HEK293 (cell line): ENCODE results near the gene PPP1R2B.

ENCODE experiments used
- CTCF ChIA-PET: fragments of 350-600 bp; formaldehyde crosslinking; extraction: SDS; loops from one replicate; lab custom pipeline; 2021; ENCODE audit warnings: antibody characterized with exemption; lab: Yijun Ruan, JAX
- POLR2A ChIA-PET: fragments of 300-600 bp; formaldehyde crosslinking; extraction: SDS; loops from one replicate; lab custom pipeline; 2020; ENCODE audit warnings: antibody characterized with exemption, inconsistent platforms; lab: Yijun Ruan, JAX
- H3K27ac ChIP-seq: fragments of 200-500 bp; sonication (Bioruptor generic); 2 replicates; pipeline ENCODE4 v1.5.1; 2014; ENCODE audit warnings: low read depth, low read length, control low read depth, inconsistent platforms; ENCODE audit errors: extremely low read depth
- H3K36me3 ChIP-seq, 2 experiments: fragments of 200-500 bp in 1 of 2; sonication (Bioruptor generic) in 1 of 2; 1 replicate in 1 of 2; 2 replicates in 1 of 2; pipeline ENCODE4 v1.5.1; 2014 to 2017; ENCODE audit warnings: inconsistent platforms in 2 of 2, low read length in 2 of 2; ENCODE audit not compliant: control insufficient read depth in 2 of 2, insufficient read depth in 1 of 2
- H3K4me1 ChIP-seq: fragments of 200-500 bp; sonication (Bioruptor generic); 2 replicates; pipeline ENCODE4 v1.5.1; 2014; ENCODE audit warnings: mild to moderate bottlenecking, low read length, inconsistent platforms; ENCODE audit not compliant: control insufficient read depth, insufficient read depth
- H3K4me3 ChIP-seq: 2 replicates; pipeline ENCODE4 v1.5.1; 2011; ENCODE audit warnings: low read depth, mild to moderate bottlenecking, control low read depth, low read length, moderate library complexity
- H3K9me3 ChIP-seq: fragments of 200-500 bp; sonication (Bioruptor generic); 2 replicates; pipeline ENCODE4 v1.5.1; 2014; ENCODE audit warnings: low read depth, low read length, inconsistent platforms; ENCODE audit not compliant: control insufficient read depth, insufficient read depth
- BCL11B ChIP-seq: fragments of 450-650 bp; formaldehyde crosslinking; IDR thresholded peaks from 2 replicates; pipeline ENCODE4 v1.5.1; 2016; ENCODE audit warnings: low read depth, missing biosample characterization, missing genetic modification characterization
- GLI4 ChIP-seq: fragments of 450-650 bp; formaldehyde crosslinking; IDR thresholded peaks from 2 replicates; pipeline ENCODE4 v1.5.1; 2016; ENCODE audit warnings: missing biosample characterization, missing genetic modification characterization
- HOXA7 ChIP-seq: sonication (generic); formaldehyde crosslinking; IDR thresholded peaks from 2 replicates; pipeline ENCODE4 v1.8.1; 2022; ENCODE audit warnings: missing genetic modification reagents, borderline replicate concordance
- REPIN1 ChIP-seq: fragments of 450-650 bp; formaldehyde crosslinking; IDR thresholded peaks from 2 replicates; pipeline ENCODE4 v1.5.1; 2017; ENCODE audit warnings: missing biosample characterization, missing genetic modification characterization, low read depth
- YY2 ChIP-seq: fragments of 450-650 bp; formaldehyde crosslinking; IDR thresholded peaks from 2 replicates; pipeline ENCODE4 v1.5.1; 2016; ENCODE audit warnings: missing biosample characterization, missing genetic modification characterization
- ZEB2 ChIP-seq: fragments of 450-650 bp; formaldehyde crosslinking; IDR thresholded peaks from 2 replicates; pipeline ENCODE4 v1.5.1; 2016; ENCODE audit warnings: missing biosample characterization, missing genetic modification characterization
- ZFP37 ChIP-seq: fragments of 450-650 bp; formaldehyde crosslinking; IDR thresholded peaks from 2 replicates; pipeline ENCODE4 v1.5.1; 2016; ENCODE audit warnings: missing biosample characterization, missing genetic modification characterization
- ZIC2 ChIP-seq: fragments of 450-650 bp; formaldehyde crosslinking; IDR thresholded peaks from 2 replicates; pipeline ENCODE4 v1.5.1; 2016; ENCODE audit warnings: missing biosample characterization, missing genetic modification characterization
- ZNF138 ChIP-seq: fragments of 450-650 bp; formaldehyde crosslinking; IDR thresholded peaks from 2 replicates; pipeline ENCODE4 v1.5.1; 2016; ENCODE audit warnings: missing biosample characterization, missing genetic modification characterization, borderline replicate concordance
- ZNF211 ChIP-seq: fragments of 450-650 bp; formaldehyde crosslinking; IDR thresholded peaks from 2 replicates; pipeline ENCODE4 v1.5.1; 2016; ENCODE audit warnings: low read depth, missing biosample characterization, missing genetic modification characterization
- ZNF274 ChIP-seq, 2 experiments: fragments of 200-500 bp in 1 of 2; fragments of 450-650 bp in 1 of 2; sonication (Bioruptor generic) in 1 of 2; formaldehyde crosslinking in 1 of 2; IDR thresholded peaks; 2 replicates each; pipeline versions ENCODE4 v1.5.1 to v1.6.1; 2014 to 2016; ENCODE audit warnings: borderline replicate concordance in 1 of 2, inconsistent platforms in 1 of 2, low read length in 1 of 2, missing biosample characterization in 1 of 2, missing genetic modification characterization in 1 of 2
- ZNF280C ChIP-seq: fragments of 450-650 bp; formaldehyde crosslinking; IDR thresholded peaks from 2 replicates; pipeline ENCODE4 v1.5.1; 2016; ENCODE audit warnings: missing biosample characterization, missing genetic modification characterization
- ZNF302 ChIP-seq: fragments of 450-650 bp; formaldehyde crosslinking; IDR thresholded peaks from 2 replicates; pipeline ENCODE4 v1.5.1; 2016; ENCODE audit warnings: missing biosample characterization, missing genetic modification characterization, low read depth
- ZNF366 ChIP-seq: fragments of 450-650 bp; formaldehyde crosslinking; conservative IDR thresholded peaks from 2 replicates; pipeline ENCODE4 v1.5.1; 2016; ENCODE audit warnings: missing biosample characterization, missing genetic modification characterization
- ZNF391 ChIP-seq: fragments of 450-650 bp; formaldehyde crosslinking; IDR thresholded peaks from 2 replicates; pipeline ENCODE4 v1.5.1; 2016; ENCODE audit warnings: low read depth, missing biosample characterization, missing genetic modification characterization, borderline replicate concordance
- ZNF404 ChIP-seq: fragments of 450-650 bp; formaldehyde crosslinking; IDR thresholded peaks from 2 replicates; pipeline ENCODE4 v1.5.1; 2017; ENCODE audit warnings: missing biosample characterization, missing genetic modification characterization
- ZNF423 ChIP-seq: fragments of 450-650 bp; formaldehyde crosslinking; IDR thresholded peaks from 2 replicates; pipeline ENCODE4 v1.5.1; 2016; ENCODE audit warnings: missing biosample characterization, missing genetic modification characterization
- ZNF433 ChIP-seq: fragments of 450-650 bp; formaldehyde crosslinking; IDR thresholded peaks from 2 replicates; pipeline ENCODE4 v1.5.1; 2016; ENCODE audit warnings: missing biosample characterization, missing genetic modification characterization, low read depth
- ZNF544 ChIP-seq: fragments of 450-650 bp; formaldehyde crosslinking; IDR thresholded peaks from 2 replicates; pipeline ENCODE4 v1.5.0; 2017; ENCODE audit warnings: missing biosample characterization, missing genetic modification characterization
- ZNF548 ChIP-seq: fragments of 450-650 bp; formaldehyde crosslinking; IDR thresholded peaks from 2 replicates; pipeline ENCODE4 v1.5.1; 2016; ENCODE audit warnings: missing biosample characterization, missing genetic modification characterization
- ZNF677 ChIP-seq: fragments of 450-650 bp; IDR thresholded peaks from 2 replicates; pipeline ENCODE4 v1.5.0; 2018; ENCODE audit warnings: missing biosample characterization, mild to moderate bottlenecking, missing genetic modification characterization, moderate library complexity
- ZNF843 ChIP-seq: fragments of 450-650 bp; formaldehyde crosslinking; IDR thresholded peaks from 2 replicates; pipeline ENCODE4 v1.5.1; 2016; ENCODE audit warnings: missing biosample characterization, missing genetic modification characterization
- ZSCAN23 ChIP-seq: fragments of 450-650 bp; formaldehyde crosslinking; IDR thresholded peaks from 2 replicates; pipeline ENCODE4 v1.5.1; 2016; ENCODE audit warnings: missing biosample characterization, missing genetic modification characterization
- TF ChIP-seq, protein P1 (sequence below): fragments of 450-650 bp; formaldehyde crosslinking; IDR thresholded peaks from 2 replicates; pipeline ENCODE4 v1.5.1; 2017; ENCODE audit warnings: missing biosample characterization, missing genetic modification characterization

Gene PPP1R2B

GRCh38 chr5:156824241-156824640, 25.9 kb upstream of the PPP1R2B start (continued):
- TF ChIP-seq YY2 (tag by site-specific recombination) (no peak), ZIC2 (tag by site-specific recombination) (no peak), ZNF211 (tag by site-specific recombination) (no peak), ZNF843 (tag by site-specific recombination) (no peak), REPIN1 (no peak)
- TF ChIP-seq, protein P1, sequence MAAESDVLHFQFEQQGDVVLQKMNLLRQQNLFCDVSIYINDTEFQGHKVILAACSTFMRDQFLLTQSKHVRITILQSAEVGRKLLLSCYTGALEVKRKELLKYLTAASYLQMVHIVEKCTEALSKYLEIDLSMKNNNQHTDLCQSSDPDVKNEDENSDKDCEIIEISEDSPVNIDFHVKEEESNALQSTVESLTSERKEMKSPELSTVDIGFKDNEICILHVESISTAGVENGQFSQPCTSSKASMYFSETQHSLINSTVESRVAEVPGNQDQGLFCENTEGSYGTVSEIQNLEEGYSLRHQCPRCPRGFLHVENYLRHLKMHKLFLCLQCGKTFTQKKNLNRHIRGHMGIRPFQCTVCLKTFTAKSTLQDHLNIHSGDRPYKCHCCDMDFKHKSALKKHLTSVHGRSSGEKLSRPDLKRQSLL (tag by site-specific recombination), result no peak

GRCh38 chr5:156824800-156825199, 25.3 kb upstream of the PPP1R2B start:
- no peaks in the 10 kb centered on the region for H3K36me3 ChIP-seq
- no peaks in the 10 kb centered on the region for H3K9me3 ChIP-seq
- POLR2A ChIA-PET, result no interaction called here
- CTCF ChIA-PET, result interaction anchor here (0.7 to 1.2 kb wide), 3 partner anchors 9 to 411 kb away, joined by 3 to 4 read pairs (median 3); no protein-coding TSS in a partner anchor
- no peak overlapping the region for H3K27ac ChIP-seq
- H3K4me1 ChIP-seq, result no peaks in the 10 kb centered on the region
- no peak overlapping the region for H3K4me3 ChIP-seq
- TF ChIP-seq ZNF302 (tag by site-specific recombination), result no peak
- TF ChIP-seq ZNF274 (IDR thresholded peaks at IDR 0.05; ENCODE audit: low read length), result no peak
- TF ChIP-seq ZNF274 (tag by site-specific recombination; IDR thresholded peaks at IDR 0.05; ENCODE audit: borderline replicate concordance), result no peak
- no peak for TF ChIP-seq ZNF391 (tag by site-specific recombination)
- TF ChIP-seq ZNF138 (tag by site-specific recombination), result no peak
- no peak for TF ChIP-seq ZNF280C (tag by site-specific recombination)
- no peak for TF ChIP-seq ZNF366
- TF ChIP-seq GLI4 (tag by site-specific recombination), result no peak
- TF ChIP-seq HOXA7 (CRISPR knock-in tag), result no peak

DNA sequence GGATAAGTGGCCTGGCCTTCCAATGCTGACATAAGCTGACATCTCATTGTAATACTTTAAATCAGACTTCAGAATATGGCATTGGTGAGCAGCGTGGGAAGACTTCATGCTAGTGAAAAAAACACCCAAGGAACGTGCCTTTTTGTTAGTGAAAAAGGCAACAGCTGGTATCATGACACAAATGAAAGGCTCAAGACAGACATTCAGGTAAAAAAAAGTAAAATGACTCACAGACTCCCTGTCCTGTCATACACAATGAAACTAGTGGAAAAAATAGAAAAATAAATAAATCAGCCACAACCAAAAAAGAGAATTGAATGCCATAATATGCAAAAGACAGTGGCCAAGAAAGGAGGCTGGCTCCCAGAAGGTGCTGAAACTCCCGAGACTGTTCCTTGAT, 24.4 kb upstream of the PPP1R2B start:
- H3K9me3 ChIP-seq, result no peaks in the 10 kb centered on the region
- POLR2A ChIA-PET, result no interaction called here
- no peaks in the 10 kb centered on the region for H3K36me3 ChIP-seq
- H3K4me1 ChIP-seq, result no peaks in the 10 kb centered on the region
- CTCF ChIA-PET, result interaction anchor here (0.7 kb wide), 1 partner anchor 1578 kb away, joined by 3 read pairs; no protein-coding TSS in a partner anchor
- H3K27ac ChIP-seq, result no peak overlapping the region
- no peak overlapping the region for H3K4me3 ChIP-seq
- TF ChIP-seq ZNF423 (tag by site-specific recombination) (no peak), ZIC2 (tag by site-specific recombination) (no peak), ZEB2 (tag by site-specific recombination) (no peak), ZNF433 (tag by site-specific recombination) (no peak)
- TF ChIP-seq, all 188 proteins: peak for 0

DNA sequence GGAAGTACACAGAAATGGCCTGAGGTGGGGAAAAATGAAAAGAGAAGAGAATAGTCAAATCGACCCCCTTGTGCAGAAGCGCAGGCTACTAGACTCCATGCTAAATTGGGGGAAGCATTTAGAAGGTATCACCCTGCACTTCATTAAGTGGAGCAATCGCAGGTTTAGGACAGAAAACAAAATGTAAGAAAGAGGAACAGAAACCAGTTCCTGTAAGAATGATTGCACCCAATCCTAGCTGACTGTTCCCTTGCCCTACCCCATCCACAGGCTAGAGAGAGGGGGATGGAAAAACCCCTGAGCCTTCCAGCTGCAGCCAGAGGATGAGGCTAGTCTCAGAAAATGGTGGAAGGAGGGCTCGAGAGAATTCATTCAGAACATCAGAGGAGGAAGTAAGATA, 23.9 kb upstream of the PPP1R2B start:
- Histone ChIP-seq H3K36me3 (no peaks in the 10 kb centered on the region), H3K4me1 (no peaks in the 10 kb centered on the region), H3K9me3 (no peaks in the 10 kb centered on the region), H3K4me3 (no peak overlapping the region), H3K27ac (no peak overlapping the region)
- no peak for TF ChIP-seq ZNF404 (tag by site-specific recombination)
- no peak for TF ChIP-seq ZNF677
- no peak for TF ChIP-seq ZNF843 (tag by site-specific recombination)
- no peak for TF ChIP-seq ZNF544 (tag by site-specific recombination)
- TF ChIP-seq ZSCAN23 (tag by site-specific recombination), result no peak
- TF ChIP-seq ZNF548 (tag by site-specific recombination), result no peak
- no peak for TF ChIP-seq BCL11B (tag by site-specific recombination)
- no peak for TF ChIP-seq ZFP37 (tag by site-specific recombination)
- ChIA-PET POLR2A (no interaction called here), CTCF (no interaction called here)
